Mucosa of gallbladder (tissue), 1 donor: ENCODE data around the gene NAGA. TPM values are rescaled to one million over a fixed set of nuclear protein-coding genes. Genes with fewer than 3 reads are reported as not detected.

Experiments
- DNase-seq: peaks from one replicate; pipeline ENCODE4 v3.0.0-alpha.2; 2020; ENCODE audit warnings: low spot score
- total RNA-seq: library from RNA; stranded (reverse); gene quantifications from one replicate; pipeline ENCODE4 v1.2.1, GENCODE V29; 2021
- donor health status: DM: no; HTN: no; CAD: no.

NAGA gene
- total RNA-seq, 1 donor from 2014 or later, result 45.0 TPM

GRCh38 chr22:42039271-42039670 is 31.3 kb downstream of the NAGA start:
- DNase-seq, result no peak

GRCh38 chr22:42035256-42035655 is 35.4 kb downstream of the NAGA start:
- DNase-seq, result no peak

GRCh38 chr22:42033263-42034181 is 37.1 kb downstream of the NAGA start:
- DNase-seq, result no peak

GRCh38 chr22:42026705-42027104 is 43.9 kb downstream of the NAGA start:
- DNase-seq, result no peak

- DNase-seq, result no peak
Observed at GRCh38 chr22:42025421-42025820, 45.2 kb downstream of the NAGA start.

GRCh38 chr22:42022162-42022847 is 48.3 kb downstream of the NAGA start:
- DNase-seq, result no peak

GRCh38 chr22:42021571-42021970 is 49.0 kb downstream of the NAGA start:
- no peak for DNase-seq

GRCh38 chr22:42018224-42018623 is 52.4 kb downstream of the NAGA start:
- no peak for DNase-seq

- no peak for DNase-seq
Observed at GRCh38 chr22:42016111-42016510, 54.5 kb downstream of the NAGA start.

- DNase-seq, result no peak
Observed at GRCh38 chr22:42013385-42013784, 57.2 kb downstream of the NAGA start.

GRCh38 chr22:42010778-42011177 is 59.8 kb downstream of the NAGA start:
- no peak for DNase-seq

Other genes with a start within 250 kb of the NAGA start
- gene SREBF2, start 237.7 kb downstream of the NAGA start, total RNA-seq, result 257 TPM
- 1.4 TPM for gene SHISA8, start 155.7 kb downstream of the NAGA start, total RNA-seq
- gene TNFRSF13C, start 144.0 kb downstream of the NAGA start, total RNA-seq, result 0.55 TPM
- gene CENPM, start 123.7 kb downstream of the NAGA start, total RNA-seq, result 3.2 TPM
- gene SEPTIN3, start 101.4 kb downstream of the NAGA start, total RNA-seq, result 0.60 TPM
- 1.6 TPM for gene WBP2NL, start 72.0 kb downstream of the NAGA start, total RNA-seq
- 10.3 TPM for gene PHETA2, start 3.4 kb upstream of the NAGA start, total RNA-seq
- gene SMDT1, start 8.9 kb upstream of the NAGA start, total RNA-seq, result 121 TPM
- 77.9 TPM for gene NDUFA6, start 20.0 kb upstream of the NAGA start, total RNA-seq
- gene CYP2D6, start 60.0 kb upstream of the NAGA start, total RNA-seq, result 2.7 TPM
- 50.2 TPM for gene TCF20, start 199.8 kb upstream of the NAGA start, total RNA-seq